Tibial nerve (tissue), 4 donors: Measurements from ENCODE around the gene CDH20.

Source experiments
- CTCF ChIP-seq, 5 experiments: fragments of 200-600 bp in 3 of 5; fragments of 450-650 bp in 2 of 5; sonication (generic) in 3 of 5; IDR thresholded peaks; one replicate each; pipeline ENCODE4 v1.5.1; 2016 to 2019; ENCODE audit warnings: antibody characterized with exemption in 5 of 5, mild to moderate bottlenecking in 3 of 5, moderate library complexity in 2 of 5
- EP300 ChIP-seq, 2 donors: sonication (generic); formaldehyde crosslinking; IDR thresholded peaks; one replicate each; pipeline ENCODE4 v1.6.1; 2017; ENCODE audit warnings: antibody characterized with exemption in 2 of 2, mild to moderate bottlenecking in 1 of 2

- no peak for TF ChIP-seq CTCF (IDR thresholded peaks at IDR 0.05)
- TF ChIP-seq EP300 (IDR thresholded peaks at IDR 0.05): no peak
Observed at GRCh38 chr18:61402726-61403125, 69.5 kb downstream of the CDH20 start.
